Measurements from ENCODE around the gene PRRT1. TPM values are rescaled to one million over a fixed set of nuclear protein-coding genes. Genes with fewer than 3 reads are reported as not detected.

PRRT1 gene
- total and polyA plus RNA-seq, 11 donors: 0.28 to 1.1 (median 0.62) TPM

DNA sequence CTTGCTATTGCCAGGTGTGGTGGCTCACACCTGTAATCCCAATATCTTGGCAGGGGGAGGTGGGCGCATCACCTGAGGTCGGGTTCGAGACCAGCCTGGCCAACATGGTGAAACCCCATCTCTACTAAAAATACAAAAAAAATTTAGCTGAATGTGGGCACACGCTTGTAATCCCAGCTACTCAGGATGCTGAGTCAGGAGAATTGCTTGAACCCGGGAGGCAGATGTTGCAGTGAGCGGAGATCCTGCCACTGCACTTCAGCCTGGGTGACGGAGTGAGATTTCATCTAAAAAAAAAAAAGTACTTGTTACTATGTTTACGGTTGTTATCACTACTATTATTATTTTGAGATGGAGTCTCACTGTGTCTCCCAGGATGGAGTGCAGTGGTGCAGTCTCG lies 5.2 kb upstream of the PRRT1 start:
- H3K4me1 ChIP-seq: peaks cover 6 to 34% (median 20%) of the 10 kb centered on the region in 12 donors
- TF ChIP-seq, protein P1, sequence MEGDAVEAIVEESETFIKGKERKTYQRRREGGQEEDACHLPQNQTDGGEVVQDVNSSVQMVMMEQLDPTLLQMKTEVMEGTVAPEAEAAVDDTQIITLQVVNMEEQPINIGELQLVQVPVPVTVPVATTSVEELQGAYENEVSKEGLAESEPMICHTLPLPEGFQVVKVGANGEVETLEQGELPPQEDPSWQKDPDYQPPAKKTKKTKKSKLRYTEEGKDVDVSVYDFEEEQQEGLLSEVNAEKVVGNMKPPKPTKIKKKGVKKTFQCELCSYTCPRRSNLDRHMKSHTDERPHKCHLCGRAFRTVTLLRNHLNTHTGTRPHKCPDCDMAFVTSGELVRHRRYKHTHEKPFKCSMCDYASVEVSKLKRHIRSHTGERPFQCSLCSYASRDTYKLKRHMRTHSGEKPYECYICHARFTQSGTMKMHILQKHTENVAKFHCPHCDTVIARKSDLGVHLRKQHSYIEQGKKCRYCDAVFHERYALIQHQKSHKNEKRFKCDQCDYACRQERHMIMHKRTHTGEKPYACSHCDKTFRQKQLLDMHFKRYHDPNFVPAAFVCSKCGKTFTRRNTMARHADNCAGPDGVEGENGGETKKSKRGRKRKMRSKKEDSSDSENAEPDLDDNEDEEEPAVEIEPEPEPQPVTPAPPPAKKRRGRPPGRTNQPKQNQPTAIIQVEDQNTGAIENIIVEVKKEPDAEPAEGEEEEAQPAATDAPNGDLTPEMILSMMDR (IDR thresholded peaks at IDR 0.05): no peak
- no peak for TF ChIP-seq POLR2A (IDR thresholded peaks at IDR 0.05)
- H3K4me3 ChIP-seq: no peak overlapping the region
- 92 to 93% (median 92%) methylated on average over 9 of the region's 9 CpGs for WGBS, 4 donors
- DNase-seq (no peak), ATAC-seq (no peak)
- peaks cover 0 to 59% (median 45%) of the 10 kb centered on the region in 9 donors for H3K36me3 ChIP-seq
- intact Hi-C loops (cut with DNase I): loop anchor here in 2 of 10 donors (10.0 kb wide), 2 partner anchors 72 to 112 kb away; no protein-coding TSS in a partner anchor
- H3K27ac ChIP-seq: no peak overlapping the region
- H3K27me3 ChIP-seq: peaks cover 0 to 14% (median 0%) of the 10 kb centered on the region in 9 donors
- H3K9me3 ChIP-seq: no peaks in the 10 kb centered on the region

DNA sequence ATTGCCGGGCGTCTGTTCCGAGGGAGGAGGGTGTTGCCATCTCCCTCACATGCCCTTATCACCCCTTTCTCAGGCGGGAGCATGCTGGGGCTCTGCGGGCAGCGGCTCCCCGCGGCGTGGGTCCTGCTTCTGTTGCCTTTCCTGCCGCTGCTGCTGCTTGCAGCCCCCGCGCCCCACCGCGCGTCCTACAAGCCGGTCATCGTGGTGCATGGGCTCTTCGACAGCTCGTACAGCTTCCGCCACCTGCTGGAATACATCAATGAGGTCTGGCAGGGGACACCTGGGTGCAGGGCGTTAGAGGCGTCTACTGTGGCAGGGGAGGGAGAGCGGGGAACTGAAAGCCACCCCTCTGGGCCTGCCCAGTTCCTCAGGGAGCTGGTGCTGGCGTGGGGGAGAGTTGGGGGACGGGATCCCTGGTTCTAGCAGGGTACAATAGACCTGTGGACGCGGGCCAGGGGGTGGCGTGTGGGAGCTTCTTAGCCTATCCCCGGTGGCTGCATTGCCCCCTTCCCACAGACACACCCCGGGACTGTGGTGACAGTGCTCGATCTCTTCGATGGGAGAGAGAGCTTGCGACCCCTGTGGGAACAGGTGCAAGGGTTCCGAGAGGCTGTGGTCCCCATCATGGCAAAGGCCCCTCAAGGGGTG lies 2.9 kb upstream of the PRRT1 start:
- 6 to 9% (median 7%) methylated on average over 21 to 34 of the region's 34 CpGs for WGBS, 4 donors
- no peaks in the 10 kb centered on the region for H3K9me3 ChIP-seq
- intact Hi-C loops (cut with DNase I): loop anchor here in 8 of 10 donors (1.0 to 10.0 kb wide), 12 partner anchors 22 to 110 kb away; partner anchors contain the start of genes AGPAT1 (in 2 of the 8) and ATF6B (in 2 of the 8)
- DNase-seq (peak; percentile 60 to 78 (median 67)), ATAC-seq (peak; percentile 59 to 70 (median 67))
- TF ChIP-seq, protein P1 (IDR thresholded peaks at IDR 0.05): peak; percentile 24 to 65 (median 47)
- TF ChIP-seq POLR2A (IDR thresholded peaks at IDR 0.05): no peak
- peak overlapping the region; percentile 47 to 91 (median 78) for H3K4me3 ChIP-seq
- peaks cover 0 to 29% (median 0%) of the 10 kb centered on the region in 9 donors for H3K27me3 ChIP-seq
- peaks cover 0 to 41% (median 31%) of the 10 kb centered on the region in 9 donors for H3K36me3 ChIP-seq
- peaks cover 6 to 41% (median 21%) of the 10 kb centered on the region in 12 donors for H3K4me1 ChIP-seq
- peak overlapping the region; percentile 66 to 96 (median 91) for H3K27ac ChIP-seq

DNA sequence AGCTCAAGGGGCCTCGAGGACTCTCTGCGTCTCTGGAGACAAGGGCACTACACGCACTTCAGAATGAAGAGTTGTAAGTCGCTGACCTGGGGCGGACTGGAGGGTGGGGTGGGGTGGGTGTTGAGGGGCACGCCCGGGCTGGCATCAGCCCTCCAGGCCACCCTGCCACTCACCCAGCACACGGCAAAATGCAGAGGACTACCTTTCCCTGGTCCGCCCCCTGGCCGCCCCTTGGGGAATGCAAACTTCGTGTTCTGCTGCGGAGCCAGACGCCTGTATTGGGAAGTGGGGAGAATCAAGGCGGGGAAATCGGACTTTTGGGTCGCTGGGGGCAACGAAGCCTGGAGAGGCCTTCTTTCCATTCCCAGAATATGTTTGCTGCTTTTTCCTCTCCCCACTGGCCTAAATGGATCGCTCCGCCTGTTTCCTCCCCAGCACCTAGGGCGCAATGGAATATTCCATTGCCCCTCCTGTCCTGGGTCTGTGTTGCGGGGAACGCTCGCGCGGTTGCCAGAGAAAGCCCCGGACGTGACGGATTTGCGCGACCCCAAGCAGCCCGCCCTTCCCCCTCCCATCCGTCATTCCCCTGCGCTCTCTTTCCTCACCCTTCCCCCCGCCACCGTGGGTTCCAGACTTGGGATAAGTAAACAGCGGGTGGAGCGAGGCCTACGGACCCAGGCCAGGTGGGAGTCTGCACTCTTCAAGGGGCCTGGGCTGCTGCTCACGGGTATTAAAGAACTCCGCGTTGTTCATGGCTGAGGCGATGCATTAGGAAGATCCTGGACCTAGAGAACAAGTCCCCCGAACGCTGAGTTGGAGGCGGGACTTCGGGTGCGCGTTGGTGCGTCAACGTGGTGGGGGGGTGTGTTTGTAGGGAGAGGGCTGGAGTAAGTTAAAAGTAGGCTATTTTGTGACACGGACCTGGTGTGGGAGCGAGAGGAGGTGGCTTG lies 2.1 kb upstream of the PRRT1 start, which contains the start of gene PPT2:
Gene PPT2, plus strand, starts transcription at position 578 of the 950 bp plus-strand sequence. CDS start 454 bp downstream, outside the sequence.
- Histone ChIP-seq H3K9me3 (no peaks in the 10 kb centered on the region), H3K27ac (peak within 1 kb of the TSS; percentile 66 to 96 (median 91)), H3K36me3 (peaks cover 0 to 36% (median 29%) of the 10 kb centered on the region in 9 donors), H3K27me3 (peaks cover 0 to 37% (median 4%) of the 10 kb centered on the region in 9 donors), H3K4me1 (peaks cover 6 to 41% (median 21%) of the 10 kb centered on the region in 12 donors), H3K4me3 (peak within 1 kb of the TSS; percentile 47 to 91 (median 78))
- TF ChIP-seq, protein P1 (IDR thresholded peaks at IDR 0.05): peak in 5 of 12 donors; percentile 3 to 46 (median 18)
- TF ChIP-seq POLR2A (IDR thresholded peaks at IDR 0.05): no peak
- intact Hi-C loops (cut with DNase I): loop anchor here in 8 of 10 donors (1.0 to 10.0 kb wide), 13 partner anchors 22 to 109 kb away; partner anchors contain the start of genes AGPAT1 (in 2 of the 8), ATF6B (in 2 of the 8) and FKBPL (in 1 of the 8)
- ATAC-seq: peak; percentile 89 to 94 (median 92)
- 1 to 2% (median 1%) methylated on average over 49 to 52 of the region's 52 CpGs for WGBS, 4 donors
- peak; percentile 92 to 96 (median 94) for DNase-seq
